Upper lobe of left lung (tissue), 4 donors: ENCODE data around the gene ARHGEF4.

ENCODE experiments used
- EP300 ChIP-seq, 4 donors: sonication (generic); formaldehyde crosslinking; IDR thresholded peaks; one replicate each; pipeline ENCODE4 v1.5.1; 2017; ENCODE audit warnings: antibody characterized with exemption in 4 of 4, control low read depth in 2 of 4
- POLR2A ChIP-seq, 4 donors: fragments of 450-650 bp; IDR thresholded peaks; one replicate each; pipeline ENCODE4 v1.5.1; 2016 to 2017; ENCODE audit warnings: antibody characterized with exemption in 4 of 4, mild to moderate bottlenecking in 2 of 4
- POLR2AphosphoS5 ChIP-seq, 2 donors: sonication (generic); formaldehyde crosslinking; IDR thresholded peaks; one replicate each; pipeline ENCODE4 v1.5.1; 2017; ENCODE audit warnings: antibody characterized with exemption in 2 of 2
- TF ChIP-seq, protein P1 (sequence below), 6 experiments: fragments of 450-650 bp in 4 of 6; fragments of 200-600 bp in 2 of 6; sonication (generic) in 2 of 6; IDR thresholded peaks; one replicate each; pipeline ENCODE4 v1.5.1; 2016 to 2019; ENCODE audit warnings: antibody characterized with exemption in 6 of 6

DNA sequence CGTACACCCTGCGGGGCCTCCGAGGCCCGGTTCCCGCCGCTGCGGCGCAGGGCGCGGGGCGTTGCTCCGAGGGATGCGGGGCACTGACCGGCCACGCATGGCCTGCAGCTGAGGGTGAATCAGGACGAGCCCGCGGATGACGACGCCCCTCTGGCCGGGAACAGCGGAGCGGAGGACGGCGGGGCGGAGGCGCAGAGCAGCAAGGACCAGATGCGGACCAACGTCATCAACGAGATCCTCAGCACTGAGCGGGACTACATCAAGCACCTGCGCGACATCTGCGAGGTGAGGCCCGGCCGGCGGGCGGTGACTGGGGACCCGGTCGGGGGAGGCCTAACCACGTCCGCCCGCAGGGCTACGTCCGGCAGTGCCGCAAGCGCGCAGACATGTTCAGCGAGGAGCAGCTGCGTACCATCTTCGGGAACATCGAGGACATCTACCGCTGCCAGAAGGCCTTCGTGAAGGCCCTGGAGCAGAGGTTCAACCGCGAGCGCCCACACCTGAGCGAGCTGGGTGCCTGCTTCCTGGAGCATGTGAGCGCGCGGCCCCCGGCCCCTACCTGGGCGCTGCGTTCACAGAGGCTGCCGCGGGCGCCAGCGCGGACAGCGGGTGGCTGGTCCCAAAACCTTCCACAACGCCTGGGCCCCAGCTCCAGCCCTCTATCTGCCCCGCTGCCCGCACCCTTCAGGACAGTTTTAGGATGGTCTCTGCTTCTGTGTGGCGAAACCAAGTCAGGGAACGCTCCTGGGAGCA is 203.4 kb downstream of the ARHGEF4 start:
- TF ChIP-seq, protein P1, sequence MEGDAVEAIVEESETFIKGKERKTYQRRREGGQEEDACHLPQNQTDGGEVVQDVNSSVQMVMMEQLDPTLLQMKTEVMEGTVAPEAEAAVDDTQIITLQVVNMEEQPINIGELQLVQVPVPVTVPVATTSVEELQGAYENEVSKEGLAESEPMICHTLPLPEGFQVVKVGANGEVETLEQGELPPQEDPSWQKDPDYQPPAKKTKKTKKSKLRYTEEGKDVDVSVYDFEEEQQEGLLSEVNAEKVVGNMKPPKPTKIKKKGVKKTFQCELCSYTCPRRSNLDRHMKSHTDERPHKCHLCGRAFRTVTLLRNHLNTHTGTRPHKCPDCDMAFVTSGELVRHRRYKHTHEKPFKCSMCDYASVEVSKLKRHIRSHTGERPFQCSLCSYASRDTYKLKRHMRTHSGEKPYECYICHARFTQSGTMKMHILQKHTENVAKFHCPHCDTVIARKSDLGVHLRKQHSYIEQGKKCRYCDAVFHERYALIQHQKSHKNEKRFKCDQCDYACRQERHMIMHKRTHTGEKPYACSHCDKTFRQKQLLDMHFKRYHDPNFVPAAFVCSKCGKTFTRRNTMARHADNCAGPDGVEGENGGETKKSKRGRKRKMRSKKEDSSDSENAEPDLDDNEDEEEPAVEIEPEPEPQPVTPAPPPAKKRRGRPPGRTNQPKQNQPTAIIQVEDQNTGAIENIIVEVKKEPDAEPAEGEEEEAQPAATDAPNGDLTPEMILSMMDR (IDR thresholded peaks at IDR 0.05): no peak
- TF ChIP-seq POLR2A (IDR thresholded peaks at IDR 0.05): no peak
- TF ChIP-seq POLR2AphosphoS5 (IDR thresholded peaks at IDR 0.05): no peak
- TF ChIP-seq EP300 (IDR thresholded peaks at IDR 0.05): no peak
